ENCODE measurements around the gene WSB1. TPM values are rescaled to one million over a fixed set of nuclear protein-coding genes. Genes with fewer than 3 reads are reported as not detected.

Gene WSB1
- total and polyA plus RNA-seq, 8 donors: 264 to 536 (median 421) TPM

DNA sequence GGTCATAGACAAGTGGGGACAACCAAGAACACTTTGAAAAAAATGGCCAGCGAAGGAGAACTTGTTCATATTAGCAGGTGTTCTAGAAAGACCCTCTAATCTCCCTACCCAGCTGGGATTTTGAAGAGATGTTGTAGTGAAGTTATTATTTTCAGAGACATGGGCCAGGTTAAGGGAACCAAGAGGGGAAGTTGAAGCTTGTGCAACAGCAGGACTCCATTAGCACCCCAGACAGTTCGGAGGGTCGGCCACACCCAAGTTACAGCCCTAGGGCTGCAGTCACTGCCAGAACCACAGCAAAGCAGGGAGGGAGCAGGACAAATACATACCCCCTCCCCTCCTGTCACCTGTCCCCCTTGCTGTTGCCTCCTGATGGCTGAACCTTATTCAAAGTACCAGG is 42.3 kb downstream of the WSB1 start:
- no peak for DNase-seq
- Histone ChIP-seq H3K4me3 (no peak overlapping the region), H3K27ac (peak overlapping the region in 1 of 2 donors; percentile 37), H3K36me3 (no peaks in the 10 kb centered on the region), H3K4me1 (peaks cover 13 to 44% of the 10 kb centered on the region in 2 donors), H3K9me3 (no peaks in the 10 kb centered on the region), H3K27me3 (no peaks in the 10 kb centered on the region)
- ATAC-seq: no peak
- intact Hi-C loops (cut with DNase I): loop anchor here in 1 of 2 donors (10.0 kb wide), 1 partner anchor 101 kb away; no protein-coding TSS in a partner anchor
- TF ChIP-seq, protein P1, sequence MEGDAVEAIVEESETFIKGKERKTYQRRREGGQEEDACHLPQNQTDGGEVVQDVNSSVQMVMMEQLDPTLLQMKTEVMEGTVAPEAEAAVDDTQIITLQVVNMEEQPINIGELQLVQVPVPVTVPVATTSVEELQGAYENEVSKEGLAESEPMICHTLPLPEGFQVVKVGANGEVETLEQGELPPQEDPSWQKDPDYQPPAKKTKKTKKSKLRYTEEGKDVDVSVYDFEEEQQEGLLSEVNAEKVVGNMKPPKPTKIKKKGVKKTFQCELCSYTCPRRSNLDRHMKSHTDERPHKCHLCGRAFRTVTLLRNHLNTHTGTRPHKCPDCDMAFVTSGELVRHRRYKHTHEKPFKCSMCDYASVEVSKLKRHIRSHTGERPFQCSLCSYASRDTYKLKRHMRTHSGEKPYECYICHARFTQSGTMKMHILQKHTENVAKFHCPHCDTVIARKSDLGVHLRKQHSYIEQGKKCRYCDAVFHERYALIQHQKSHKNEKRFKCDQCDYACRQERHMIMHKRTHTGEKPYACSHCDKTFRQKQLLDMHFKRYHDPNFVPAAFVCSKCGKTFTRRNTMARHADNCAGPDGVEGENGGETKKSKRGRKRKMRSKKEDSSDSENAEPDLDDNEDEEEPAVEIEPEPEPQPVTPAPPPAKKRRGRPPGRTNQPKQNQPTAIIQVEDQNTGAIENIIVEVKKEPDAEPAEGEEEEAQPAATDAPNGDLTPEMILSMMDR (IDR thresholded peaks at IDR 0.05): no peak

DNA sequence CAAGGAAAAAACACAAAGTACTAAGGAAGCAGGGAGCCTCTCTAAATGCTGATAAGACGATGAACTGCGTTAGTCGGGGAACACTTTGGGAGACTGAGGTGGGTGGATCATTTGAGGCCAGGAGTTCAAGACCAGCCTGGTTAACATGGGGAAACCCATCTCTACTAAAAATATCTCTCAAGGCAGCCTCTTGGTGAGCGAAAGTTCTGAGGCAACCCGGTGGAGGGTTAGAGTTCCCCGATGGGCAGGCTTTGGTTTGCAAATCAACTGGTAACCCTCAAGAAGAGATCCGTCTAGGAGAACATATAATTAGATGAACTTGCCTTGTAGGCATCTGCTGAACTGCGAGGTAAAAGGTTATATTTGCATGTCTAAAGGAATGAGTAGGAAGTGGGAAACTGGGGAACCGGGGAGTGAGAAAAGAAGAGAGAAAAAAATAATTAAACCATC is 44.6 kb downstream of the WSB1 start:
- no peaks in the 10 kb centered on the region for H3K36me3 ChIP-seq
- TF ChIP-seq, protein P1 (IDR thresholded peaks at IDR 0.05): no peak
- H3K4me3 ChIP-seq: no peak overlapping the region
- intact Hi-C loops (cut with DNase I): loop anchor here in 1 of 2 donors (10.0 kb wide), 1 partner anchor 104 kb away; no protein-coding TSS in a partner anchor
- DNase-seq (no peak), ATAC-seq (no peak)
- no peak overlapping the region for H3K27ac ChIP-seq
- peaks cover 3 to 32% of the 10 kb centered on the region in 2 donors for H3K4me1 ChIP-seq
- no peaks in the 10 kb centered on the region for H3K9me3 ChIP-seq
- H3K27me3 ChIP-seq: no peaks in the 10 kb centered on the region

DNA sequence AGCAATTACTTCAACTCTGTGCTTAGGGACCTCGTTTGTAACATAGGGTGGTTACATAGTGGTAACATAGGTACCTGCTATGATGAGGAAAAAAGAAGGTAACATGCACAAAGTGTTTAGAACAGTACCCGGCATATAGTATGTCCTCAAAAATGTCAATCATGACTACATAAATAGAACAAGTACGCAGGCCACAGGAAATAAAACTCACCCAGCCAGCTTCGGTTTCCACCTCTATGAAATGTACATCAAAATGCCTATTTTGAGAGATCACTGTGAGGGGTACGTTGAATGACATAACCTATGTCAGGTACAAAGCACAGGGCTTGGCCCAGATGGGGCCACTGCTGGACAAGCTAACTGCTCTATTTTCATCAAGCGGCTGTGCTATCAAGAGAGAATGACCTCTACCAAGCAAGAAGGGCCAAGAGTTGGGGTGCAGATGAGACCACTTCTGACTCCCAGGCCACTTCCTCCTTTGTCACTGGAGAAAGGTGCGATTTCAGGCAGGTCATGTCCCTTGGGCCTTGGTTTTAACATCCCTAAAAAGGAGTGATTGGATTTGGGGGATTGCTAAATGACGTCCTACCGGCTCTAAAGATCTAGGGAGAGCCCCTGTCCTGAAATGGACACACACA is 45.4 kb downstream of the WSB1 start:
- no peaks in the 10 kb centered on the region for H3K27me3 ChIP-seq
- peaks cover 0 to 31% of the 10 kb centered on the region in 2 donors for H3K4me1 ChIP-seq
- intact Hi-C loops (cut with DNase I): loop anchor here in 1 of 2 donors (10.0 kb wide), 1 partner anchor 105 kb away; no protein-coding TSS in a partner anchor
- DNase-seq (no peak), ATAC-seq (no peak)
- H3K4me3 ChIP-seq: no peak overlapping the region
- no peaks in the 10 kb centered on the region for H3K36me3 ChIP-seq
- TF ChIP-seq, protein P1 (IDR thresholded peaks at IDR 0.05): no peak
- H3K27ac ChIP-seq: no peak overlapping the region
- no peaks in the 10 kb centered on the region for H3K9me3 ChIP-seq

DNA sequence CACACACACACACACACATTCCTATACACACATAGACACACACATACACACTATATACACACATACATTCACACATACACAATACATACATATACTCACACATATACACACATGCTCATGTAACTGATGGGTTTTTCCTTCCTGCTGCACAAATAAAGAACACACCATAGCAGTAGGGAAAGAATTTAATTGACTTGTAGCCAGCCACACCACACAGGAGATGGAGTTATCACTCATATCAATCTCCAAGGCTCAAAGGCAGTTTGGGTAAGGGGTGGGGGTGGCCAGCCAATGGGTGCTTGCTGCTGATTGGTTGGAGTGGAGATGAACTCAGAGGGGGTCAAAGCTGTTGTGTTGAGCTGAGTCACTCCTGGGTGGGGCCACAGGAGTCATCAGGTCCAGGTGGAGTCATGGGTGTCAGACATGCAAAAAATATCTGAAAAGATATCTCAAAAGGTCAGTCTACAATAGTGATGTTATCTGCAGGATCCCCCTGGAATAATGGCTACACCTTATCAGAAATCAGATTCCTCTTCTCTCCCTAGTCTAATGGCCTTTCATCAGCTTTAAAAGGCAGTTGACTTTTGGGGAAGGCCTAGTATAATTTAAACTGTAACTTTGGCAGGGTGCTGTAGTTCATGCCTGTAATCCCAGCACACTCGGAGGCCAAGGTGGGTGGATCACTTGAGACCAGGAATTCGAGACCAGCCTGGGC is 46.1 kb downstream of the WSB1 start:
- Histone ChIP-seq H3K4me3 (no peak overlapping the region), H3K9me3 (no peaks in the 10 kb centered on the region), H3K27ac (no peak overlapping the region), H3K36me3 (no peaks in the 10 kb centered on the region), H3K27me3 (no peaks in the 10 kb centered on the region), H3K4me1 (peaks cover 0 to 35% of the 10 kb centered on the region in 2 donors)
- intact Hi-C loops (cut with DNase I): loop anchor here in 1 of 2 donors (10.0 kb wide), 1 partner anchor 105 kb away; no protein-coding TSS in a partner anchor
- TF ChIP-seq, protein P1 (IDR thresholded peaks at IDR 0.05): no peak
- ATAC-seq: no peak
- peak in 1 of 4 donors; percentile 12 for DNase-seq

DNA sequence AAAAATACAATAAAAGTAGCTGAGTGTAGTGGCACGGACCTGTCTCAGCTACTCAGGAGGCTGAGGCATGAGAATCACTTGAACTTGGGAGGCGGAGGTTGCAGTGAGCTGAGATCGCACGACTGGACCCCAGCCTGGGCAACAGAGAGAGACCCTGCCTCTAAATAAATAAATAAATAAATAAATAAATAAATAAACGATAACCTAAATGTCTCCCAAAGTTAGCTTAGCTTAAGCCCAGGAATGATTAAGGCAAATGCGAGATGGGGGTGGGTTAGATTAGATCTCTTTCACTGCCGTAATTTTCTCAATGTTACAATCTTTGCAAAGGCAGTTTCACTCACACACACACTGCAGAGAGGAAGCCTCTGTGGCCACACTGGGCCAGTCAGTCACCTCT is 46.7 kb downstream of the WSB1 start:
- intact Hi-C loops (cut with DNase I): no loop called here
- Histone ChIP-seq H3K36me3 (no peaks in the 10 kb centered on the region), H3K9me3 (no peaks in the 10 kb centered on the region), H3K27me3 (no peaks in the 10 kb centered on the region), H3K4me3 (no peak overlapping the region), H3K4me1 (peaks cover 0 to 35% of the 10 kb centered on the region in 2 donors), H3K27ac (no peak overlapping the region)
- no peak for DNase-seq
- TF ChIP-seq, protein P1 (IDR thresholded peaks at IDR 0.05): no peak
- ATAC-seq: no peak

Data from left lung (tissue), 10 donors.